SH-SY5Y (cell line): ENCODE results near the gene ASIC4.

Experiments used
- GATA2 ChIP-seq: IDR thresholded peaks from 2 replicates; pipeline ENCODE4 v1.6.1; 2011; ENCODE audit warnings: mild to moderate bottlenecking, low read depth, low read length
- GATA3 ChIP-seq: IDR thresholded peaks from 2 replicates; pipeline ENCODE4 v1.6.1; 2011; ENCODE audit warnings: low read depth, mild to moderate bottlenecking, low read length, moderate library complexity

Gene ASIC4

GRCh38 chr2:219521066-219521880 lies 7.0 kb downstream of the ASIC4 start:
- no peak for TF ChIP-seq GATA2
- no peak for TF ChIP-seq GATA3

GRCh38 chr2:219522111-219523030 lies 8.1 kb downstream of the ASIC4 start:
- TF ChIP-seq GATA3, result no peak
- no peak for TF ChIP-seq GATA2

- no peak for TF ChIP-seq GATA2
- TF ChIP-seq GATA3, result no peak
Observed at GRCh38 chr2:219523031-219523671, 8.9 kb downstream of the ASIC4 start.

- TF ChIP-seq GATA2, result no peak
- TF ChIP-seq GATA3, result no peak
Observed at GRCh38 chr2:219524817-219525216, 10.5 kb downstream of the ASIC4 start.

- TF ChIP-seq GATA3 (no peak), GATA2 (peak; percentile 98)
Observed at GRCh38 chr2:219525533-219526232, 11.4 kb downstream of the ASIC4 start.

GRCh38 chr2:219526320-219527075 lies 12.2 kb downstream of the ASIC4 start:
- peak; percentile 87 for TF ChIP-seq GATA2
- no peak for TF ChIP-seq GATA3

GRCh38 chr2:219527076-219527394 lies 12.8 kb downstream of the ASIC4 start:
- TF ChIP-seq GATA2, result no peak
- TF ChIP-seq GATA3, result no peak

- TF ChIP-seq GATA2, result no peak
- no peak for TF ChIP-seq GATA3
Observed at GRCh38 chr2:219527472-219527871, 13.2 kb downstream of the ASIC4 start.

- TF ChIP-seq GATA3, result no peak
- TF ChIP-seq GATA2, result no peak
Observed at GRCh38 chr2:219530048-219530963, 16.0 kb downstream of the ASIC4 start.

GRCh38 chr2:219531639-219532377 lies 17.5 kb downstream of the ASIC4 start:
- TF ChIP-seq GATA3 (no peak), GATA2 (no peak)

- TF ChIP-seq GATA3 (no peak), GATA2 (no peak)
Observed at GRCh38 chr2:219532378-219532649, 18.0 kb downstream of the ASIC4 start.
